HG02840 (cell line): Measurements from ENCODE around the gene DHCR7.
A peak's percentile ranks its signal among the peaks of the same experiment; 100 is the strongest.

Source experiments
- ATAC-seq: cut with Tn5 transposase; IDR thresholded peaks from one replicate; pipeline ENCODE4 v1.9.1; 2021; ENCODE audit warnings: mild to moderate bottlenecking, moderate library complexity, moderate number of reproducible peaks; ENCODE audit not compliant: unreplicated experiment, low FRiP score

Gene DHCR7, protein sequence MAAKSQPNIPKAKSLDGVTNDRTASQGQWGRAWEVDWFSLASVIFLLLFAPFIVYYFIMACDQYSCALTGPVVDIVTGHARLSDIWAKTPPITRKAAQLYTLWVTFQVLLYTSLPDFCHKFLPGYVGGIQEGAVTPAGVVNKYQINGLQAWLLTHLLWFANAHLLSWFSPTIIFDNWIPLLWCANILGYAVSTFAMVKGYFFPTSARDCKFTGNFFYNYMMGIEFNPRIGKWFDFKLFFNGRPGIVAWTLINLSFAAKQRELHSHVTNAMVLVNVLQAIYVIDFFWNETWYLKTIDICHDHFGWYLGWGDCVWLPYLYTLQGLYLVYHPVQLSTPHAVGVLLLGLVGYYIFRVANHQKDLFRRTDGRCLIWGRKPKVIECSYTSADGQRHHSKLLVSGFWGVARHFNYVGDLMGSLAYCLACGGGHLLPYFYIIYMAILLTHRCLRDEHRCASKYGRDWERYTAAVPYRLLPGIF

GRCh38 chr11:71448257-71449171 is at the start of gene DHCR7:
Gene DHCR7, minus strand, starts transcription at chr11:71448393. Its CDS starts 3,441 bp downstream, at chr11:71444952.
- ATAC-seq = peak; percentile 77

DNA sequence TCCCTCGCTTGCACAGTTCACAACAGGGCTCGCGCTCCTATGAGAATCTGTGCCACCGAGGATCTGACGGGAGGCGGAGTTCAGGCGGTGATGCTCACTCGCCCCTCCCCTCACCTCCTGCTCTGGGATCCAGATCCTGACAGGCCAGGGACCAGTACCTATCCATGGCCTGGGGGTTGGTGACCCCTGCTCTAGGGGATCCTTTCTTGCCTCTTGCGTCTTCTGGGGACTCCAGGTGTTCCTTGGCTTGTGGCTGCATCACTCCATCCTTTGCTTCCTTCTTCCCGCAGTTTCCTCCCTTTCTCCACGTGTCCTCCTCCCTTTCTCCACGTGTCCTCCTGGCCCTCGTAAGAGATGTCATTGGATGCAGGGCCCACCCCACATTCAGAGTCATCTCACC is 48.2 kb upstream of the DHCR7 start:
- no peak for ATAC-seq

DNA sequence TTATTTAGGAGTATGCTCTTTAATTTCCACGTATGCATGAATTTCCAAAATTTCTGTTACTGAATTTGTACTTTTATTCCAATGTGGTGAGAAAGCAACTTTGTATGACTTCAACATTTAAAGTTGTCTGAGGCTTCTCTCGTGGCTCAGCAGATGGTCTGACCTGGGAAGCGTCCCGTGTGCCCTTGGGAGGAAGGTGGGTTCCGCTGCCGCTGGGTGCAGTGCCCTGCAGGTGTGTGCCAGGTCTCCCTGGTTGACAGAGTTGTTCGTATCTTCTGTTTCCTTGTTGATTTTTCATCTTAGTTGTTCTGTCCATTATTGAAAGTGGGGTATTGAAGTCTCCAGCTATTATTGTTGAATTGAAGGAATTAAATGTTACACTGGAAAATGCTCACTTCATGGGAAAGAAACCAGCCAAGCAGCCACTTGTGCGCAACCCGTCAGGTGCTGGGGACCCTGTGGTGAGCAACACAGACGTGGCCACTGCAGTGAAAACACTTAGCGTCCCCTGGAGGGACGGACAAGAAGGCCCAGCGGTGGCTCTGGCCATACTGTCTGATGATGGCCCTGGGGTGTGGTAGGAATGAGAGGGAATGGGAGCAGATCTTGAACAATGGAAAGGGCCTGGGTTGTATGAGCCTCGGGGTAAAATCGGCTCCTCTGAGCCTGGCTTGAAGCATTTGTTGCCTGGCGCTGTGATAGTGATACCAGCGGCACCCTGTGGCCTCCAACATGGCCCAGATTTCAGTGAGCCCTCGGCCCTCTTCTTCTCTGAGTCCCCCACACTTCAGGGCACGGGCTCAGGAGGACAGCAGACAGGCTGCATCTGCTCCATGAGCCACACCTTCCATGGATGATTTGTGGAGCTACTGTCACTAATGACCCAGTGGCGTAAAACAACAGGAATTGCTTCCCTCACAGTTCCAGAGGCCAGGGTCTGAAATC is 47.4 kb upstream of the DHCR7 start:
- no peak for ATAC-seq

DNA sequence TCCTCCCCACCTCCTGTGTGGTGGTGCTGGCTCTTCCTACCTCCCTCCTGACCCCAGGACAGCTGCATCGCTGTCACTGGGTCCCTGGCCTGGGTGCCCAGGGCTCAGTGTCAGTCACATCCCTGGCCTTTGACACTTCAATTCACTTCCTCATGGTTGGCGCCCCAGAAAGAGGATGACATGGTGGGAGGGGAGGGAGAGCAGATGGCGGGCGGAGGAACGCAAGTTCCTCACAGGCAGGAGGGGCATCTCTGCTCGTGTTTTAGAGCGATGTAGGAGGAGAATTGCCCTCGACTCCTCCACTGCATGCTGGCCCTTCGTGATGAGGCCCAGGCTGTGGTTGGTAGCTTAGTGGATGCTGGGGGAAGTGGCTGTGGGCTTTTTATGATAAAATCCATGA is 43.7 kb upstream of the DHCR7 start:
- ATAC-seq = no peak

GRCh38 chr11:71491531-71491930 is 43.3 kb upstream of the DHCR7 start:
- no peak for ATAC-seq

DNA sequence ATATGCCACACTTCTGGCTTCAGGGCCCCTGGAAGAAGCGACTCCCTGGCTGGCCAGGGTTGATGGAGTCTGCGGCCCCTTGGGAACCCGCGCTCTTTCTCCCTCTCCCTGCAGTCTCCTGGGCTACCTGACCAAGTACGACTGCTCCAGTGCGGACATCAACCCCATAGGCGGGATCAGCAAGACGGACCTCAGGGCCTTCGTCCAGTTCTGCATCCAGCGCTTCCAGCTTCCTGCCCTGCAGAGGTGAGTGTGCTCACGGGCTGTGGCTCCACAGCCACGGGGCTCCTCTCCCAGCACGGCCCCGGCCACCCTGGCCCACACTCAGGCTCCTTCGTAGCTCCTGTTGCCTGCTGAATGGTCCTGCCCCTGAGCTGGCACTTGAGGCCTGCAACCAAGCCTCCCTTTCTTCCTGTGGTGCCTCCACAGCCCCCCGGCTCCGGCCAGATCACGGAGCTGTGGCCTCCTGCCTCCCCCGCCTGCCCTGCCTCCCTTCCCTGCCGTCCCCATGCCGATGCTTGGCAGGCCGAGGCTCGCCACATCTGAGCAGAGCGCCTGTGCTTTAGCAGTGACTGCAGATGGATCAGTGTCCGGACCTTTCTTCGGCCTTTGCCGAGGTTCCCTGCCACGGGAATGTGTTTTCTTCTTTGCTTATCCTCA is 42.7 kb upstream of the DHCR7 start:
- ATAC-seq = no peak

GRCh38 chr11:71490044-71490730 is 42.0 kb upstream of the DHCR7 start:
- ATAC-seq = no peak

DNA sequence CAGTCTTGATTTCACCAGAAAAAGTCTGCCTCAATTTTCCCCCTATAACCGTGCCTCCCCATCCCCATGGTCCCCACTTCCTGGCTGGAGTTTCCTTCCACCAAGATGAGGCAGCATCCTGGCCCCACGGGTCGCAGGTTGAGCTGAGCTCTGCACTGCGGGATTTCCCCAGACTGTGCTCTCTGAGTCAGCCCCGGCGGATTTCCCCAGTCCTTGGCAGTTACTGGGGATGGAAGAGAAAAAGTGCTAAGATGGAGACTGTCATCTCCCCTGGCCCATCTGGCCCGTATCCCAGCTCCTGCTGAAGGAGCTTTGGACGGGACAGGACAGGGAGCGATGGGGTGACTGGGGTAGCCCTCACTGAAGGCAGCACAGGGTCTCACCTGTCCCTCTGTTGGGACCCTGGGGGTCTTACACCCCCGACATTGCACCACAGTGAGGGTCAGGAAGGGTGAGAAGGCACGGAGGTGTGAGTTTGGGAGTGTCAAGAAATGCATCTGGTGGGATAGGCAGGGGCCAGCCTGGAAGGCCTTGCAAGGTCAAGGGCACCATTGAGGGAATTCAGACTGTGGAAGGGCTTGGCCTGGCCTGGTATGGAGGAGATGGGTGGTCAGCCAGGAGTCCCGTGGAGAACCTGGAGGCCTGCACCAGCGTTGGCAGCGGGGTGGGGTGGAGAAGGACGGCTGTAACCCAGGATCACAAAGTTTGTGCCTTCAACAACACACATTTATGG is 41.3 kb upstream of the DHCR7 start:
- ATAC-seq = no peak

GRCh38 chr11:71488681-71489270 is 40.6 kb upstream of the DHCR7 start:
- no peak for ATAC-seq

DNA sequence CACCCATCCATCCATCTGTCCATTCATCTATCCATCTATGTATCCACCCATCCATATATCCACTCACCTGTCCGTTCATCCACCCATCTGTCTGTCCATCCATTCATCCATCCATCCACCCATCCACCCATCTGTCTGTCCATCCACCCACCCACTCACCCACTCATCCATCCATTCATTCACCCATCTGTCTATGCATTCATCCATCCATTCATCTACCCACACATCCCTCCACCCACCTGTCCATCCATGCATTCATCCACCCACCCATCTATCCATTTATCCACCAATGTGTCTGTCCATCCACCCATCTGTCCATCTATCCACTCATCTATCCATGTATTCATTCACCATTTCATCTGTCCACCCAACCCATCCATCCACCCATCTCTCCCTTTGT is 38.1 kb upstream of the DHCR7 start:
- no peak for ATAC-seq

DNA sequence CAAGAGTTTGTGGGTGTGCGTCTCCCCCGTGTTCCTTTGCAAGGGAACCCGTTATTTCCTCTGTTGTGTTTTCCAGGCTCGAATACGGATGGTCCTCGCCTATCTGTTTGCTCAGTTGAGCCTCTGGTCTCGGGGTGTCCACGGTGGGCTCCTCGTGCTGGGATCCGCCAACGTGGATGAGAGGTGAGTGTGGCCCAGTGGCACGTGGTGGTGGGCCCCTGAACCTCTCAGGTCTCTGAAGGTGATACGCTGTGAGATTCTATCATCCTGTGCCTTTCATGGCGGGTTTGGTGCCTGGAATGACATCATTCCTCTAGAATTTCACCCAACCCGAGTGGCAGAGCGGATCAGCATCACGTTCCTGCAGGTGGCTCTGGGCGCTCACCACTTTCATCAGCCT is 37.3 kb upstream of the DHCR7 start:
- no peak for ATAC-seq

- no peak for ATAC-seq
Measured at GRCh38 chr11:71485063-71485399, 36.8 kb upstream of the DHCR7 start.

- no peak for ATAC-seq
Measured at GRCh38 chr11:71484248-71485062, 36.3 kb upstream of the DHCR7 start.

DNA sequence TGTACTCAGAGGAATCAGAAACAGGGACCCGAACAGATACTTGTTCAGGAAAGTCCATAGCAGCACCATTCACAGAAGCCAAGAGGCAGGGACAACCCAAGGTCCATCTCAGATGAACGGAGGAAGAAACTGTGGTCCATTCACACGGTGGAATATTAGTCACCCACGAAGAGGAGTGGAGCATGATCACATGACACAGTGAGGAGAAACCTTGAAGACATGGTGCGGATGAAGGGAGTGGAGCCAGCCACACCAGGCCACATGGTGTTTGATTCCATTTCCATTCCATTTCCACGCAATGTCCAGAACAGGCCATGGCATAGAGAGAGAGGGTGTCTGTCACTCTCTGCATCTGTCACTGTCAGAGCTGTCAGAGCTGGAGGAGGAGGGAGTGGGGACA is 35.5 kb upstream of the DHCR7 start:
- ATAC-seq = no peak

DNA sequence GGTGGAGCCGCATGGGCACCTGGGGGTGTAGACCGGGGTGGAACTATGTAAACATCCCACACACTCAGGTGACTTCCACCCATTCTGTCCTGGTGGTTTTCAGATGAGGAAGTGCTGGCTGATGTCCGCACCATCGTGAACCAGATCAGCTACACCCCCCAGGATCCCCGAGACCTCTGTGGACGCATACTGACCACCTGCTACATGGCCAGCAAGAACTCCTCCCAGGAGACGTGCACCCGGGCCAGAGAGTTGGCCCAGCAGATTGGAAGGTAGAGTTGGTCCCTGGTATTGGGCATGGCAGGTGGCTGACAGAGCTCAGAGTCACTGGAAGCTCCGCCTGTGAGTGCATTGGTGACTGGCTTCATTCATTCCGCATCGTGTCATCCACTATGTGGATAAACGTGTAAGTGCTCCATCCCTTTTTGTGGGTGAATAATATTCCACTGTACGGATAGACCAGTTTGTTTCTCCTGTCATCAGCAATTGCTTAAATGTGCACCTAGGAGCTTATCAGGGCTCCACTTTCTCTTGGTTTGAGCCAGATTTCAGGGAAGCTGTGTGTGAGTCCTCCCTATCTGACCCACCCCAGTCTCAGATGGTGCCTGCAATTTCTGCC is 34.7 kb upstream of the DHCR7 start:
- no peak for ATAC-seq

- ATAC-seq = no peak
Measured at GRCh38 chr11:71482216-71482615, 34.0 kb upstream of the DHCR7 start.
